ENCODE data around the gene PRDM16. TPM values are rescaled to one million over a fixed set of nuclear protein-coding genes. Genes with fewer than 3 reads are reported as not detected.

The PRDM16 gene
- total RNA-seq, 1 experiment from 2014 or later, result 0.04 TPM

- Histone ChIP-seq H3K27ac (ENCODE audit: low read length) (no peak overlapping the region), H3K9me2 (replicated peaks; ENCODE audit: low read length) (no peaks in the 10 kb centered on the region), H3K4me1 (ENCODE audit: insufficient read depth, low read length) (no peaks in the 10 kb centered on the region), H4K20me1 (ENCODE audit: low read length) (no peaks in the 10 kb centered on the region), H3K4me2 (ENCODE audit: low read length) (no peak overlapping the region), H3F3A (ENCODE audit: low read length, unreplicated experiment) (no peaks in the 10 kb centered on the region), H3K9ac (ENCODE audit: low read length) (no peak overlapping the region), H3K36me3 (ENCODE audit: low read depth, low read length) (no peaks in the 10 kb centered on the region), H3K27me3 (ENCODE audit: low read length) (peaks cover 52% of the 10 kb centered on the region), H3K4me3 (ENCODE audit: low read length) (no peak overlapping the region), H3K79me2 (ENCODE audit: low read length) (no peaks in the 10 kb centered on the region), H3K9me3 (ENCODE audit: low read length) (no peaks in the 10 kb centered on the region), H2AFZ (ENCODE audit: low read length) (no peak overlapping the region)
- ATAC-seq (no peak), DNase-seq (no peak)
- intact Hi-C loops (cut with micrococcal nuclease), result no loop called here
- TF ChIP-seq EZH2phosphoT487 (IDR thresholded peaks at IDR 0.05; ENCODE audit: borderline replicate concordance, low read length), result no peak
- TF ChIP-seq CTCF (conservative IDR thresholded peaks at IDR 0.05; ENCODE audit: low read depth, low read length), result no peak
- no peak for TF ChIP-seq EZH2 (IDR thresholded peaks at IDR 0.05; ENCODE audit: low read length, unreplicated experiment)
- ChIA-PET CTCF (no interaction called here), POLR2A (ENCODE audit: unreplicated experiment) (no interaction called here)
- BruUV-seq (replicated peaks), result no TSS peak
Measured at GRCh38 chr1:3169665-3170356, 100.8 kb downstream of the PRDM16 start.

GRCh38 chr1:3170561-3171453 lies 101.8 kb downstream of the PRDM16 start:
- H3K9me3 ChIP-seq (ENCODE audit: low read length), result no peaks in the 10 kb centered on the region

More at GRCh38 chr1:3170561-3171453, 101.8 kb downstream of the PRDM16 start:
- Histone ChIP-seq H3K27ac (ENCODE audit: low read length) (no peak overlapping the region), H3K9ac (ENCODE audit: low read length) (no peak overlapping the region), H3K4me2 (ENCODE audit: low read length) (peak overlapping the region; percentile 73), H4K20me1 (ENCODE audit: low read length) (no peaks in the 10 kb centered on the region), H3K4me1 (ENCODE audit: insufficient read depth, low read length) (no peaks in the 10 kb centered on the region), H3K27me3 (ENCODE audit: low read length) (peaks cover 61% of the 10 kb centered on the region), H3K4me3 (ENCODE audit: low read length) (peak overlapping the region; percentile 40; the same call in 1 of the 2 replicates), H3K36me3 (ENCODE audit: low read depth, low read length) (no peaks in the 10 kb centered on the region), H3K9me2 (replicated peaks; ENCODE audit: low read length) (no peaks in the 10 kb centered on the region), H3F3A (ENCODE audit: low read length, unreplicated experiment) (no peaks in the 10 kb centered on the region), H3K79me2 (ENCODE audit: low read length) (no peaks in the 10 kb centered on the region), H2AFZ (ENCODE audit: low read length) (peak overlapping the region; percentile 62)
- no peak for TF ChIP-seq CTCF (conservative IDR thresholded peaks at IDR 0.05; ENCODE audit: low read depth, low read length)
- no peak for TF ChIP-seq EZH2phosphoT487 (IDR thresholded peaks at IDR 0.05; ENCODE audit: borderline replicate concordance, low read length)
- no peak for TF ChIP-seq EZH2 (IDR thresholded peaks at IDR 0.05; ENCODE audit: low read length, unreplicated experiment)
- ChIA-PET CTCF (no interaction called here), POLR2A (ENCODE audit: unreplicated experiment) (no interaction called here)
- intact Hi-C loops (cut with micrococcal nuclease), result no loop called here
- ATAC-seq, result peak; percentile 51
- no TSS peak for BruUV-seq (replicated peaks)
- no peak for DNase-seq
